ENCODE measurements around the gene RNASEH1. TPM values are rescaled to one million over a fixed set of nuclear protein-coding genes. Genes with fewer than 3 reads are reported as not detected.
"Not testable (repeated sequence)": the region's sequence is repeated elsewhere in the genome, so short reads cannot be mapped to it uniquely, and the experiment has no call there.

RNASEH1 gene
- total RNA-seq, 1 experiment from 2014 or later = 21.9 TPM

DNA sequence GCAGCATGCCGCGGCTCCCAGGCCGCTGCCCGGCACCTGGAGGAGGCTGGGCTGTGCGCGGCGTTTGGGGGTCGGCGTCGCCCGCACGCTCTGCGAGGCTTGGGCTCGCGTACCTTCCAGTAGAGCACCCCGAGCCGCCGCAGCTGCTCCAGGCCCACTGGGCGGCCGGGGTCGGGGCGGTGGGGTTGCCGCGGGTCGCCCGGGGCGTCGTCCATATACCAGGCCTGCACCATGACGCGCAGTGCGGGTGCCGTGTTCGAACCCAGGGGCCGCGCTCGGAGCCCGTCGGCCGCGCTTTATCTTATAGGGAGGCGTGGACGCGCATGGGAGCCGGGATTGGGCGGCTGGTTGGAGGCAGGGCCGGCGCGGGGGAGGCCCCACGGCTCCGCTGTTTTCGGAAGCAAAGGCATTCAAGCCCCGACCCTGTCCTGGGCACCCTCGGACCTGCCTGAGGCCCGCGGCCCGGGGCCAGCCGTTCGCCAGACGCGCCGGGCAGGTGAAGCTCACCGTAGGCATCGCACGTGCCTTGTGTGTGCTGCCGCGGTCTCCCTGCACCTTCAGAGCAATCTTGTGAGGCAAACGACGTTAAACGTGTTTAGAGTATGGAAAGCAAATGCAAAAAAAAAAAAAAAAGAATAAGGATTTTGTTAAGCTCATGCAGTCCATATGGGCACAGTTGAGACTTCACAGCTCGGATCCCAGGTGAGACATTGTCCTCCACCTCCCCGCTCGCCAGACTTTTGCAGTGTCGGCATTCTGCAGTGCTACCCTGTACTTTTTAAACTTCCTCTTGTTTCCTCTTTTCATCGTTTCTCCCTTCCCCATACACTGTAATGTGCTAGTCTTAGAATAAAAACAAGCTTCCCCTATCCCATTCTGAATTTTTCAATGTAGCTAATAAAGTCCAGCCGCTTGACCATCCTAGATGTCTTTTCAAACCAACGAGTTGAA, 38.6 kb downstream of the RNASEH1 start, which contains the start of gene ADI1:
TSS of gene ADI1 (minus strand) at position 277 of the 951 bp plus-strand sequence. CDS start at position 233, 44 bp downstream.
- peak; percentile 42 for DNase-seq (ENCODE audit: low spot score)

DNA sequence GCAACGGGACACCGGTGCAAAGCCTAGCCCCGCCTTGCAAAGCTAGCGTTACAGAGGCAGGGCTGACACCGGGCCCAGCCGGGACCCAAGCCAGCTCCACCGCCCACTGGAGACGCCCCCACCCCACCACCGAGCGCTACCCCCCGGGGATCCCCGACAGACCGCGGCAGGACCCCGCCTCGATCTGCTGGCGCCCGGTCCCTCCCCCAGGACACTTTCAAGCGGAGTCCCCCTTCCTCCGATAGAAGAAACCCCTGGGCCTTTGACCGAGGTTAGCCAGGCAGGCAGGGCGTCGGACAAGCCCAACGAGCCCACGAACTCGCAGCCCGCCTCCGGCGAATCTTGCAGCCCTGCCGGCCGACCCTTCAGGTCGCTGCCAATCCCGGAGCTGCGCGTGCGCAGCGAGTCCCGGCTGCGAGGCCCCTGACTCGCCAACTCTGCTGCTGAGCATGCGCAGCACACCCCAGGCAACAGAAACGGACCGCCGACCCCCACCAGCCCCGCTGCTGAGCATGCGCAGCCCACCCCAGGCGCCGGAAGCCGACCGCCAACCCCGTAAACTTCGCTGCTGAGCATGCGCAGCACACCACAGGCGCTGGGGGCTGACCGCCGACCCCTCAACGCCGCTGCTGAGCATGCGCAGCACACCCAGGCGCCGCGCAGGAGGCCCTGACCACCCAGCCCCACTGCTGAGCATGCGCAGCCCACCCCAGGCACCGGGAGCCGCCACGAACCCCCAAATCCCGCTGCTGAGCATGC, 39.5 kb downstream of the RNASEH1 start:
- DNase-seq (ENCODE audit: low spot score) = peak; percentile 90

DNA sequence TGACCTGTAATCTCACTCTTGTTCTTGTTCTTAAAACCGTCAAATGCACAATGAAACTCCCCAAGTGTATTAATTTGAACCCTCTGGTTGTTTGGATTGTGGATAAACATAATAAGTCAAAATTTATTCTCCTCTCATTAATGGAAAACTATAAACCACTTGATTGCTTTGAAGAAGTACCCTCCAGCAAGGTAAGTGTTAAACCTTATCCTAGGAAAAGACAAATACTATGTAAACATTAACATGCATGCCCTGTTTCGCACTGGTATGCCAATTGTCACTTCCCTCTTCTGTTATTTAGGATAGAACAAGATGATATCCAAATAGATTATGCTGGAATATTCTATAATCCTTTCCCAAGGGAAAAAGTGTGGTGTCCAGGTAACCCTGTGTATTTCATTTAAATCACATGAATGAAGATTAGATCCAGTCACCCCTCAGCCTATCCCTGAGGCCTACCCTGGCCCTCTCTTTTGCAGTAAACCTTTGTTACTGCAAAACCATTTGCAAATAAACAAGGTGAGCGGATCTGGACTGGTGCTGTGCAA, 40.1 kb downstream of the RNASEH1 start:
- no peak for DNase-seq (ENCODE audit: low spot score)

DNA sequence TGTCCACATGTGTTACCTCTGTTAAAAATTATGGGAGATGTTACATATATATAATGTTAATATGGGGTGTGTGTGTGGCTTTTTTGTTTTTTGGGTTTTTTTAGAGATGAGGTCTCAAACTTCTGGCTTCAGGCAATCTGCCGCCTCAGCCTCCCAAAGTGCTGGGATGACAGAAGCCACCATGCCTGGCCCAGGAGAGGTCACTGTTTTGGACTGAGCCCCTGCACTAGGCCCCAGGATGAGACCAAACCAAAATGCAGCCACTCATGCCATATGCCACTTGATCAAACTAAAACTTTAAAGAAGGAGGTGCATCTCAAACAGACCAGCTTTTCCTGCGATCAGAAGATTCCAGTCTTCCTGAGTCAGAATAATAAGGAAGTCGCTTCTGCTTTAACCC, 41.3 kb downstream of the RNASEH1 start:
- DNase-seq (ENCODE audit: low spot score) = no peak

DNA sequence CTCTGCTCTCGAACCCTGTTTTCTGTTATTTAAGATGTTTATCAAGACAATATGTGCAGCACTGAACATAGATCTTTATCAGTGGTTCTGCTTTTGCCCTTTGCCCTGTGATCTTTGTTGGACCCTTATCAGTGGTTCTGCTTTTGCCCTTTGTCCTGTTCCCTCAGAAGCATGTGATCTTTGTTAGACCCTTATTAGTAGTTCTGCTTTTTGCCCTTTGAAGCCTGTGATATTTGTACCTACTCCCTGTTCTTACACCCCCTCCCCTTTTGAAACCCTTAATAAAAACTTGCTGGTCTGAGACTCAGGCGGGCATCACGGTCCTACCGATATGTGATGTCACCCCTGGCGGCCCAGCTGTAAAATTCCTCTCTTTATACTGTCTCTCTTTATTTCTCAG, 42.7 kb downstream of the RNASEH1 start:
- not testable (repeated sequence) for DNase-seq (ENCODE audit: low spot score)

DNA sequence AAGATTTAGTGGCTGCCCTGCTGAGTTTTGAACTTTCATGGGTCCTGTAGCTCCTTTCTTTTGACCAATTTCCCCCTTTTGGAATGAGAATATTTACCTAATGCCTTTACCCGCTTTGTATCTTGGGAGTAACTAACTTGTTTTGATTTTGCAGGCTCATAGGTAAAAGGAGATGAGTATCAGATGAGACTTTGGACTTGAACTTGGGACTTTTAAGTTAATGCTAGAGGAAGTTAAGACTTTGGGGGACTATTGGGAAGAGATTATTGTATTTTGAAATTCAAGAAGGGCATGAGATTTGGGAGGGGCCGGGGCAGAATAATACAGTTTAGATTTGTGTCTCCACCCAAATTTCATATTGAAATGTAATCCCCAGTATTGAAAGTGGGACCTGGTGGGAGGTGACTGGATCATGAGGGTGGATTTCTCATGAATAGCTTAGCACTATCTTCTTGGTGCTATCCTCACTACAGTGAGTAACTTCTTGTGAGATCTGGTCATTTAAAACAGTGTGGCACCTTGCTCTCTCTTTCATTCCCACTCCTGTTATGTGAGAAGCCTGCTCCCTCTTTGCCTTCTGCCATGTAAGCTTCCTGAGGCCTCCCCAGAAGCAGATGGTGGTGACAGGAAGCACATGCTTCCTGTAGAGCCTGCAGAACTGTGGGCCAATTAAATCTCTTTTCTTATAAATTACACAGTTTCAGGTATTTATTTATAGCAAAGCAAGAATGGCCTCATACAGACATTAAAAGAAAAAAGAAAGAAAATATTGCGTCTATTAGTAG, 44.9 kb downstream of the RNASEH1 start:
- no peak for DNase-seq (ENCODE audit: low spot score)

DNA sequence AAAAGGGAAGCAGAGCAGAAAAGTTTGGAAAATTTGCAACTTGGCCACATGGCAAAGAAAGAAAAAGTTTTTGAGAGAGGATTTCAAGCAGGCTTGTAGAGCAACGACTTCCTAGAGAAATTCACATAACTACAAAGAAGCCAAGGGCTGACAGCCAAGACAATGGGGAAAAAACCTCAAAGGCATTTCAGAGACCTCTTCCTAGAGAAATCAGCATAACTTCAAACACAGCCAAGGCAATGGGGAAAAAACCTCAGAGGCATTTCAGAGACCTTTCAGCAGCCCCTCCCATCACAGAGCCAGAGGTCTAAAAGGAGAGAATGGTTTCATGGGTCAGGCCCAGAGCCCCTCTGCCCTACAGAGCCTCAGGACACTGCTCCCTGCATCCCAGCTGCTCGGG, 46.0 kb downstream of the RNASEH1 start:
- DNase-seq (ENCODE audit: low spot score) = no peak

- DNase-seq (ENCODE audit: low spot score) = no peak
Observed at GRCh38 chr2:3505771-3506170, 52.4 kb downstream of the RNASEH1 start.

GRCh38 chr2:3504741-3505140, 53.4 kb downstream of the RNASEH1 start:
- DNase-seq (ENCODE audit: low spot score) = no peak

DNA sequence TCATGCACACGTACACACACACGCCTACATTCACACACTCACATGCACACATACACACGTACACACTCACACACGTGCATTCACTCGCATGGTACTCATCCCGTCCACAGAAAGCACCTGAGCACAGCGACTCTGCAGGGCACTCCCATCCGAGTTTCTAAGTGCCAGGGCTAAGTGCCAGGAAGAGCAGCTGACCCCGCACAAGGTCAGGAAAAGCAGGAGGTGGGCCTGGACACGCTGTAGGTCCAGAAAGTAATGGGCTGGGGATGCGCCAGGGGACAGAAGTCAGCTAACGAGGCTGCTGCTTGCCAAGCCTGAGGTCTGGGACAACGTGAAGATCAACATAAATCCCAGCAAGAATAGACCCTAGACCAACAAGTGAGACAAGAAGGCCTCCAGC, 54.6 kb downstream of the RNASEH1 start:
- no peak for DNase-seq (ENCODE audit: low spot score)

DNA sequence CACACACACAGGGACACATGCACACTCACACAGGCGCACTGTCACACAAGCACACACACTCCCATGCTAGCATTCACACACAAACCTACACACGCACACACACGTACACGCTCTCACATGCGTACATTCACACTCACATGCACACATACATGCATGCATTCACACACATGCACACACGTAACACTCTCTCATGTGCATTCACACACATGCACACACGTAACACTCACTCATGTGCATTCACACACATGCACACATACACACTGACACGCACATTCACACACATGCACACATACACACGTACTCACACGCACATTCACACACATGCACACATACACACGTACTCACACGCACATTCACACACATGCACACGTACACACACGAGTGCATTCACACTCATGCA, 55.1 kb downstream of the RNASEH1 start:
- no peak for DNase-seq (ENCODE audit: low spot score)

GRCh38 chr2:3500326-3500899, 57.7 kb downstream of the RNASEH1 start:
- DNase-seq (ENCODE audit: low spot score) = no peak

DNA sequence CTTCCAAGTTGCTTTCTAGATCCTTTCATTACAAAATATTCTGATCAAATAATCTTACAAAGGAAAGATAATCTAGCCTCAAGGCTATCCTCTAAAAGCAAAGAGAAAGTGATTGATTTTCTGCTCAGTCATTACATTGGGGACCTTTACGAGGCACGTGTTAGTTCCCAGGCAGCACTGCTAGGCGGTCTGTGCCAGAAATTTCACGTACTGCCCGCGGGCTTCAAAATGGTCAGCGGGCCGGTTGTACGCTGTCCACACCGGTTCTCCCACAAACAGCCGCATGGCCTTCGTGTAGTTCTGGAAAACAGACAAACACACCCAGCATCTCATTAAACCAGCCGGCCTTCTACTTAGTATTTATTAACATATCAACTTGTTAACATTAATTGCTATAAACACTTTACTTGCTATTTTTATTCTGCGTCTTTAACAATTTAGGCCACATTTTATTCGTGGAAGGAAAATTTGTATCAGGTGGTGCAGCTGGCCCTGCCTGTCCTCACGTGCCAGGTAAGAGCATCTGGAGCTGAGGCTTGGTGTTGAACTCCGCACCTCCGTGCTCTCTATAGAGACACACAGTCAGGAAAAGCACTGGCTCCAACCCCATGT, 59.2 kb downstream of the RNASEH1 start:
- no peak for DNase-seq (ENCODE audit: low spot score)

GRCh38 chr2:3496708-3497080, 61.4 kb downstream of the RNASEH1 start:
- not testable (repeated sequence) for DNase-seq (ENCODE audit: low spot score)

Other genes starting within 250 kb of the RNASEH1 start
- 33.7 and 46.9 TPM in 2 replicates for gene EIPR1, start 180.5 kb downstream of the RNASEH1 start, total RNA-seq (2014; rRNA removed; shearing (Covaris generic))
- gene TRAPPC12, start 178.6 kb downstream of the RNASEH1 start, total RNA-seq (2014; rRNA removed; shearing (Covaris generic)) = 27.2 and 35.6 TPM in 2 replicates
- gene ADI1, start 38.8 kb downstream of the RNASEH1 start, total RNA-seq (2014; rRNA removed; shearing (Covaris generic)) = 39.1 and 46.7 TPM in 2 replicates
- gene RPS7, start 16.9 kb upstream of the RNASEH1 start, total RNA-seq (2014; rRNA removed; shearing (Covaris generic)) = 1,849 and 2,203 TPM in 2 replicates
- not detected in 2 replicates for gene COLEC11, start 36.8 kb upstream of the RNASEH1 start, total RNA-seq (2014; rRNA removed; shearing (Covaris generic))
- gene ALLC, start 99.9 kb upstream of the RNASEH1 start, total RNA-seq (2014; rRNA removed; shearing (Covaris generic)) = not detected in 2 replicates
- gene DCDC2C, start 145.2 kb upstream of the RNASEH1 start, total RNA-seq (2014; rRNA removed; shearing (Covaris generic)) = not detected in 2 replicates